Measurements from ENCODE around the gene RIPOR3. TPM values are rescaled to one million over a fixed set of nuclear protein-coding genes. Genes with fewer than 3 reads are reported as not detected.

RIPOR3 gene
- total RNA-seq, 4 donors from 2014 or later: 6.1 to 25.7 (median 15.3) TPM

GRCh38 chr20:50593005-50593335, 98.4 kb downstream of the RIPOR3 start:
- 96% methylated on average over 4 of the region's 9 CpGs for WGBS
- intact Hi-C loops (cut with DNase I): no loop called here
- Histone ChIP-seq H3K27me3 (peaks cover 0 to 31% (median 6%) of the 10 kb centered on the region in 4 donors), H3K27ac (replicated peaks in 1 of 4) (no peak overlapping the region), H3K36me3 (peaks cover 0 to 32% (median 16%) of the 10 kb centered on the region in 4 donors), H3K9me3 (no peaks in the 10 kb centered on the region), H3K4me3 (no peak overlapping the region), H3K4me1 (peaks cover 18 to 38% (median 27%) of the 10 kb centered on the region in 4 donors)
- no peak for DNase-seq (ENCODE audit: extremely low spot score)
- no peak for TF ChIP-seq EP300 (IDR thresholded peaks at IDR 0.05)
- TF ChIP-seq POLR2AphosphoS5 (IDR thresholded peaks at IDR 0.05): no peak
- no peak for TF ChIP-seq CTCF (IDR thresholded peaks at IDR 0.05)
- no peak for TF ChIP-seq POLR2A (IDR thresholded peaks at IDR 0.05; ENCODE audit: low read depth)

- DNase-seq (ENCODE audit: extremely low spot score): no peak
- H3K27me3 ChIP-seq: peaks cover 0 to 26% (median 6%) of the 10 kb centered on the region in 4 donors
- H3K4me3 ChIP-seq: no peak overlapping the region
- intact Hi-C loops (cut with DNase I): no loop called here
- H3K4me1 ChIP-seq: peaks cover 18 to 41% (median 27%) of the 10 kb centered on the region in 4 donors
- no peaks in the 10 kb centered on the region for H3K9me3 ChIP-seq
- H3K36me3 ChIP-seq: peaks cover 0 to 37% (median 20%) of the 10 kb centered on the region in 4 donors
- 51% methylated on average over 13 of the region's 19 CpGs for WGBS
- TF ChIP-seq POLR2AphosphoS5 (IDR thresholded peaks at IDR 0.05) (peak in 1 of 2 donors; percentile 29), POLR2A (IDR thresholded peaks at IDR 0.05; ENCODE audit: low read depth) (no peak), CTCF (IDR thresholded peaks at IDR 0.05) (no peak)
- H3K27ac ChIP-seq (replicated peaks in 1 of 4): no peak overlapping the region
Observed at GRCh38 chr20:50592282-50593004, 98.9 kb downstream of the RIPOR3 start.

- 78% methylated on average over 5 of the region's 5 CpGs for WGBS
- Histone ChIP-seq H3K36me3 (peaks cover 6 to 48% (median 31%) of the 10 kb centered on the region in 4 donors), H3K9me3 (no peaks in the 10 kb centered on the region), H3K4me1 (peaks cover 18 to 41% (median 23%) of the 10 kb centered on the region in 4 donors), H3K4me3 (no peak overlapping the region), H3K27ac (replicated peaks in 1 of 4) (no peak overlapping the region), H3K27me3 (peaks cover 0 to 14% (median 2%) of the 10 kb centered on the region in 4 donors)
- intact Hi-C loops (cut with DNase I): no loop called here
- DNase-seq (ENCODE audit: extremely low spot score): no peak
- TF ChIP-seq EP300 (IDR thresholded peaks at IDR 0.05) (no peak), POLR2AphosphoS5 (IDR thresholded peaks at IDR 0.05) (no peak), CTCF (IDR thresholded peaks at IDR 0.05) (no peak), POLR2A (IDR thresholded peaks at IDR 0.05; ENCODE audit: low read depth) (no peak)
Observed at GRCh38 chr20:50591233-50591852, 100.0 kb downstream of the RIPOR3 start.

GRCh38 chr20:50590348-50590664, 101.0 kb downstream of the RIPOR3 start:
- no peak for DNase-seq (ENCODE audit: extremely low spot score)
- Histone ChIP-seq H3K36me3 (peaks cover 6 to 58% (median 42%) of the 10 kb centered on the region in 4 donors), H3K4me1 (peaks cover 15 to 36% (median 20%) of the 10 kb centered on the region in 4 donors), H3K4me3 (no peak overlapping the region), H3K27ac (replicated peaks in 1 of 4) (no peak overlapping the region), H3K27me3 (peaks cover 0 to 4% (median 0%) of the 10 kb centered on the region in 4 donors), H3K9me3 (no peaks in the 10 kb centered on the region)
- intact Hi-C loops (cut with DNase I): no loop called here
- 91% methylated on average over 4 of the region's 11 CpGs for WGBS
- TF ChIP-seq CTCF (IDR thresholded peaks at IDR 0.05): no peak
- peak in 1 of 2 donors; percentile 12 for TF ChIP-seq POLR2AphosphoS5 (IDR thresholded peaks at IDR 0.05)
